Liver (tissue), 9 donors: ENCODE measurements around the gene SLC66A2. TPM values are rescaled to one million over a fixed set of nuclear protein-coding genes. Genes with fewer than 3 reads are reported as not detected.

Experiments
- DNase-seq: peaks from one replicate; pipeline ENCODE4 v3.0.0-alpha.2; 2017; ENCODE audit warnings: low spot score
- H3K27ac ChIP-seq, 2 donors: one replicate each; pipeline ENCODE4 v1.7.0; 2013; ENCODE audit warnings: inconsistent platforms in 2 of 2, low read length in 2 of 2, control low read depth in 1 of 2, low read depth in 1 of 2, mild to moderate bottlenecking in 1 of 2
- H3K27me3 ChIP-seq, 4 donors: one replicate each; pipeline versions ENCODE4 v1.6.1 to v1.7.0; 2013; ENCODE audit warnings: low read length in 3 of 4, inconsistent platforms in 1 of 4, mild to moderate bottlenecking in 1 of 4, moderate library complexity in 1 of 4; ENCODE audit not compliant: control insufficient read depth in 4 of 4, insufficient read depth in 4 of 4
- H3K36me3 ChIP-seq, 4 donors: one replicate each; pipeline versions ENCODE4 v1.6.1 to v1.7.0; 2013; ENCODE audit warnings: low read length in 3 of 4, mild to moderate bottlenecking in 3 of 4, low read depth in 1 of 4, moderate library complexity in 1 of 4; ENCODE audit not compliant: control insufficient read depth in 4 of 4, insufficient read depth in 3 of 4
- H3K4me1 ChIP-seq, 4 donors: one replicate each; pipeline versions ENCODE4 v1.6.1 to v1.7.0; 2013; ENCODE audit warnings: low read length in 3 of 4, mild to moderate bottlenecking in 3 of 4, moderate library complexity in 1 of 4; ENCODE audit not compliant: control insufficient read depth in 4 of 4, insufficient read depth in 4 of 4
- H3K4me3 ChIP-seq, 3 donors: one replicate each; pipeline versions ENCODE4 v1.6.1 to v1.7.0; 2013; ENCODE audit warnings: low read length in 3 of 3, control low read depth in 1 of 3, low read depth in 1 of 3, mild to moderate bottlenecking in 1 of 3
- H3K9ac ChIP-seq, 2 donors: one replicate each; pipeline ENCODE4 v1.7.0; 2013; ENCODE audit warnings: low read length in 2 of 2, mild to moderate bottlenecking in 2 of 2, moderate library complexity in 2 of 2, control low read depth in 1 of 2, low read depth in 1 of 2
- H3K9me3 ChIP-seq, 4 donors: one replicate each; pipeline versions ENCODE4 v1.6.1 to v1.7.0; 2013; ENCODE audit warnings: low read length in 3 of 4; ENCODE audit not compliant: control insufficient read depth in 4 of 4
- CTCF ChIP-seq: fragments of 150-350 bp; IDR thresholded peaks from 2 replicates; pipeline ENCODE4 v1.5.1; 2017; ENCODE audit warnings: improper control_type of control experiment, low read depth, low read length; ENCODE audit not compliant: missing input control
- EGR1 ChIP-seq, 2 donors: IDR thresholded peaks; 2 replicates each; pipeline ENCODE4 v1.6.1; 2016 to 2018; ENCODE audit warnings: antibody characterized with exemption in 2 of 2, low read depth in 2 of 2
- FOXA1 ChIP-seq: IDR thresholded peaks from 2 replicates; pipeline ENCODE4 v1.6.1; 2016; ENCODE audit warnings: antibody characterized with exemption
- FOXA2 ChIP-seq: IDR thresholded peaks from 2 replicates; pipeline ENCODE4 v1.6.1; 2016; ENCODE audit warnings: antibody characterized with exemption
- GABPA ChIP-seq, 2 donors: IDR thresholded peaks in 1 of 2; conservative IDR thresholded peaks in 1 of 2; 2 replicates each; pipeline ENCODE4 v1.6.1; 2016; ENCODE audit warnings: antibody characterized with exemption in 2 of 2, mild to moderate bottlenecking in 1 of 2, moderate library complexity in 1 of 2
- HNF4A ChIP-seq, 2 donors: conservative IDR thresholded peaks; 2 replicates each; pipeline ENCODE4 v1.6.1; 2016; ENCODE audit warnings: antibody characterized with exemption in 2 of 2, mild to moderate bottlenecking in 2 of 2
- HNF4G ChIP-seq: IDR thresholded peaks from 2 replicates; pipeline ENCODE4 v1.6.1; 2016; ENCODE audit warnings: antibody characterized with exemption
- JUND ChIP-seq, 2 donors: IDR thresholded peaks; 2 replicates each; pipeline ENCODE4 v1.6.1; 2016; ENCODE audit warnings: antibody characterized with exemption in 2 of 2
- MAX ChIP-seq: IDR thresholded peaks from 2 replicates; pipeline ENCODE4 v1.6.1; 2016; ENCODE audit warnings: antibody characterized with exemption
- NR2F2 ChIP-seq: IDR thresholded peaks from 2 replicates; pipeline ENCODE4 v1.6.1; 2016; ENCODE audit warnings: antibody characterized with exemption
- RAD21 ChIP-seq, 2 donors: IDR thresholded peaks; 2 replicates each; pipeline ENCODE4 v1.6.1; 2016; ENCODE audit warnings: antibody characterized with exemption in 2 of 2, mild to moderate bottlenecking in 2 of 2
- RXRA ChIP-seq, 2 donors: IDR thresholded peaks; 2 replicates each; pipeline ENCODE4 v1.6.1; 2017 to 2018; ENCODE audit warnings: antibody characterized with exemption in 2 of 2, mild to moderate bottlenecking in 1 of 2
- SP1 ChIP-seq: IDR thresholded peaks from 2 replicates; pipeline ENCODE4 v1.6.1; 2018; ENCODE audit warnings: antibody characterized with exemption, mild to moderate bottlenecking
- TAF1 ChIP-seq: conservative IDR thresholded peaks from 2 replicates; pipeline ENCODE4 v1.6.1; 2016; ENCODE audit warnings: antibody characterized with exemption, mild to moderate bottlenecking
- YY1 ChIP-seq: IDR thresholded peaks from 2 replicates; pipeline ENCODE4 v1.6.1; 2016; ENCODE audit warnings: antibody characterized with exemption, mild to moderate bottlenecking
- ZBTB33 ChIP-seq: IDR thresholded peaks from 2 replicates; pipeline ENCODE4 v1.6.1; 2016; ENCODE audit warnings: antibody characterized with exemption
- WGBS: extraction: QIAGEN DNeasy Blood & Tissue Kit; methylation state at CpG from one replicate; pipeline ENCODE4 v1.1.7; 2013; 5-methylcytosine and 5-hydroxymethylcytosine counted together
- polyA plus RNA-seq, 2 donors: library from polyadenylated mRNA; stranded (reverse) in 1 of 2; unstranded in 1 of 2; fragments of 200-250 nt in 1 of 2; fragments of >200 nt in 1 of 2; fragmentation: Nextera tagmentation in 1 of 2; extraction: Ambion mirVana in 1 of 2; gene quantifications; one replicate each; pipeline versions ENCODE4 v1.2.1 to v1.2.3, GENCODE V29; 2013 to 2015
- total RNA-seq, 2 donors: library from RNA; depleted of rRNA; stranded (reverse); fragments of >200 nt; gene quantifications; one replicate each; pipeline ENCODE4 v1.2.3, GENCODE V29; 2014
- TF ChIP-seq, protein P1 (sequence below): IDR thresholded peaks from 2 replicates; pipeline ENCODE4 v1.6.1; 2016; ENCODE audit warnings: antibody characterized with exemption
- TF ChIP-seq, protein P2 (sequence below): IDR thresholded peaks from 2 replicates; pipeline ENCODE4 v1.6.1; 2016; ENCODE audit warnings: antibody characterized with exemption, mild to moderate bottlenecking
- donor health status: healthy.
- donor health status: healthy.
- donor health status: healthy.
- donor health status: healthy.
- donor health status: healthy.

Gene SLC66A2
- total and polyA plus RNA-seq, 4 donors: 47.8 to 107 (median 67.9) TPM

DNA sequence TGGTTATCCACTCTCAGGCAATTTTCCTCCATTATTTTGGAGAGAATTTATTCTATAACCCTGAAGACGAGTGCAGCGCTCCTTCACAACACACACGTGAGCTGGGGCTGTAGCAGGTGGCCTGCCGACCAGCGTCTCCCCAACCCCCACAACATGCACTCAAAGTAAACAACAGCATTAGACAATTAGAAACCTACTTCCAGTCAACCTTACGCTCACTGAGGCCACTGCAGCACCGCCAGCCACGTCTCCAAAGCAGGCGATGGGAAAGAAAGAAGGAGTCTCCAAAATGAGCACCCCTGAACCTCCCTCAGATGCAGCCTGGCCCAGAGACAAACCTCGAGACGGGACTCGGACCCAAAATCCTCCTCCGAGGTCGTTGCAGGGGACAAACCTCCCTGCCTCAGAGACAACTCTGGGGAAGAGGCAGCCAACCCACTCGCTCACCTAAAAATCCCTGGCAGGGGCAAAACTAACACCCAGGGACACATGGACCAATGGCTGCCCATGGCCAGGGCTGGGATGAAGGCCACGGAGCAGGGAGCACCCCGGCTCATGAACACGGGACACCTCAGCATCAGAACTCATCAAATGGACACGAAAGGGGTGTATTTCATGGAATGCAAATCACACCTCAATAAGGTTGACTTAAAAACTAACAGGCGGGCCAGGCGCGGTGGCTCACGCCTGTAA is 2.6 kb downstream of the SLC66A2 start:
- TF ChIP-seq MAX: peak; percentile 13
- TF ChIP-seq RAD21 (IDR thresholded peaks at IDR 0.05): no peak
- TF ChIP-seq RXRA (IDR thresholded peaks at IDR 0.05): no peak
- TF ChIP-seq FOXA2: peak; percentile 62
- Histone ChIP-seq H3K27me3 (no peaks in the 10 kb centered on the region), H3K36me3 (peaks cover 0 to 4% (median 0%) of the 10 kb centered on the region in 4 donors), H3K4me1 (peaks cover 28 to 67% (median 60%) of the 10 kb centered on the region in 4 donors), H3K4me3 (peak overlapping the region; percentile 38 to 96 (median 92)), H3K9ac (peak overlapping the region in 1 of 2 donors; percentile 88), H3K27ac (peak overlapping the region; percentile 91), H3K9me3 (no peaks in the 10 kb centered on the region)
- 63% methylated on average over 23 of the region's 23 CpGs for WGBS
- no peak for DNase-seq

DNA sequence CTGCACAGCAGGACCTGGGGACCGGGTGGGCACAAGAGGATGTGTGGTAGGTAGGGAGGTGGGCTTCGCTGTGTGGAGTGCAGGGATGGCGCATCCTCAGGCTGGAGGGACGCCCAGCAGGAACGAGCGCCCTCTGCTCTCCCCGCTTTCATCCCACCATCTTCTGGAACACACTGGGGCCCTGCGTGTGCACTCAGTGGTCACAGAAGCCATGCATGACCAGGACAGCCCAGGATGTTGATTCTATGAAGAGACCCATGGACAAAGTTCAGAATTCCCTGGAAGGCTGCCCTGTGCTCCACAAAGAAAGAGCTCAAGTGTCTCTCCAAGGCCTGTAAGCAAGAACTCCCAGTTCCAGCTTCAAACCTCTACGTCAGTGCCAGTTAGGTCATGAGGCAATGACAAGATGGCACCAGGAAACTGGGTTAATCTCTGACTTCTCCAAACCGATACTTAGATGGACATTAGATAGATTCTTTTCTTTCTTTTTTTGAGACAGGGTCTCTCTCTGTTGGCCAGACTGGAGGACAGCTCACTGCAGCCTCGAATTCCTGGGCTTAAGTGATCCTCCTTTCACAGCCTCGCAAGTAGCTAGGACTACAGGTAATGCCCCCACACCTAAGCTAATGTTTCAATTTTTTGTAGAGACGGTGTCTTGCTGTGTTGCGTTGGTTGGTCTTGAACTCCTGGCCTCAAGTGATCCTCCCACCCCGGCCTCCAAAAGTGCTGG is 3.4 kb downstream of the SLC66A2 start:
- no peaks in the 10 kb centered on the region for H3K27me3 ChIP-seq
- H3K9me3 ChIP-seq: no peaks in the 10 kb centered on the region
- no peak for DNase-seq
- H3K4me1 ChIP-seq: peaks cover 36 to 75% (median 68%) of the 10 kb centered on the region in 4 donors
- peak overlapping the region in 1 of 2 donors; percentile 43 for H3K9ac ChIP-seq
- H3K27ac ChIP-seq: peak overlapping the region; percentile 91
- WGBS: 54% methylated on average over 15 of the region's 15 CpGs
- peaks cover 0 to 5% (median 1%) of the 10 kb centered on the region in 4 donors for H3K36me3 ChIP-seq
- peak; percentile 81 for TF ChIP-seq NR2F2
- TF ChIP-seq EGR1 (IDR thresholded peaks at IDR 0.05; ENCODE audit: low read depth in 2 of 2): peak; percentile 21 to 42
- TF ChIP-seq TAF1: peak; percentile 49
- no peak for TF ChIP-seq GABPA (IDR thresholded peaks at IDR 0.05 in 1 of 2, conservative IDR thresholded peaks at IDR 0.05 in 1 of 2)
- peak; percentile 95 to 96 for TF ChIP-seq HNF4A (conservative IDR thresholded peaks at IDR 0.05)
- peak; percentile 90 to 95 for TF ChIP-seq RXRA (IDR thresholded peaks at IDR 0.05)
- no peak for TF ChIP-seq CTCF
- TF ChIP-seq YY1: peak; percentile 88
- peak; percentile 79 for TF ChIP-seq ZBTB33
- TF ChIP-seq SP1: peak; percentile 96
- TF ChIP-seq HNF4G: peak; percentile 88
- TF ChIP-seq, protein P1, sequence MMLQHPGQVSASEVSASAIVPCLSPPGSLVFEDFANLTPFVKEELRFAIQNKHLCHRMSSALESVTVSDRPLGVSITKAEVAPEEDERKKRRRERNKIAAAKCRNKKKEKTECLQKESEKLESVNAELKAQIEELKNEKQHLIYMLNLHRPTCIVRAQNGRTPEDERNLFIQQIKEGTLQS: peak; percentile 70
- TF ChIP-seq, protein P2, sequence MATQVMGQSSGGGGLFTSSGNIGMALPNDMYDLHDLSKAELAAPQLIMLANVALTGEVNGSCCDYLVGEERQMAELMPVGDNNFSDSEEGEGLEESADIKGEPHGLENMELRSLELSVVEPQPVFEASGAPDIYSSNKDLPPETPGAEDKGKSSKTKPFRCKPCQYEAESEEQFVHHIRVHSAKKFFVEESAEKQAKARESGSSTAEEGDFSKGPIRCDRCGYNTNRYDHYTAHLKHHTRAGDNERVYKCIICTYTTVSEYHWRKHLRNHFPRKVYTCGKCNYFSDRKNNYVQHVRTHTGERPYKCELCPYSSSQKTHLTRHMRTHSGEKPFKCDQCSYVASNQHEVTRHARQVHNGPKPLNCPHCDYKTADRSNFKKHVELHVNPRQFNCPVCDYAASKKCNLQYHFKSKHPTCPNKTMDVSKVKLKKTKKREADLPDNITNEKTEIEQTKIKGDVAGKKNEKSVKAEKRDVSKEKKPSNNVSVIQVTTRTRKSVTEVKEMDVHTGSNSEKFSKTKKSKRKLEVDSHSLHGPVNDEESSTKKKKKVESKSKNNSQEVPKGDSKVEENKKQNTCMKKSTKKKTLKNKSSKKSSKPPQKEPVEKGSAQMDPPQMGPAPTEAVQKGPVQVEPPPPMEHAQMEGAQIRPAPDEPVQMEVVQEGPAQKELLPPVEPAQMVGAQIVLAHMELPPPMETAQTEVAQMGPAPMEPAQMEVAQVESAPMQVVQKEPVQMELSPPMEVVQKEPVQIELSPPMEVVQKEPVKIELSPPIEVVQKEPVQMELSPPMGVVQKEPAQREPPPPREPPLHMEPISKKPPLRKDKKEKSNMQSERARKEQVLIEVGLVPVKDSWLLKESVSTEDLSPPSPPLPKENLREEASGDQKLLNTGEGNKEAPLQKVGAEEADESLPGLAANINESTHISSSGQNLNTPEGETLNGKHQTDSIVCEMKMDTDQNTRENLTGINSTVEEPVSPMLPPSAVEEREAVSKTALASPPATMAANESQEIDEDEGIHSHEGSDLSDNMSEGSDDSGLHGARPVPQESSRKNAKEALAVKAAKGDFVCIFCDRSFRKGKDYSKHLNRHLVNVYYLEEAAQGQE: no peak
- peak; percentile 81 to 83 for TF ChIP-seq JUND (IDR thresholded peaks at IDR 0.05)
- TF ChIP-seq RAD21 (IDR thresholded peaks at IDR 0.05): peak; percentile 35 to 53
- peak; percentile 84 for TF ChIP-seq FOXA1
- TF ChIP-seq FOXA2: peak; percentile 88
- TF ChIP-seq MAX: peak; percentile 79
- peak overlapping the region in 2 of 3 donors; percentile 20 to 96 for H3K4me3 ChIP-seq
